Measurements from ENCODE around the gene TUBGCP6.

DNA sequence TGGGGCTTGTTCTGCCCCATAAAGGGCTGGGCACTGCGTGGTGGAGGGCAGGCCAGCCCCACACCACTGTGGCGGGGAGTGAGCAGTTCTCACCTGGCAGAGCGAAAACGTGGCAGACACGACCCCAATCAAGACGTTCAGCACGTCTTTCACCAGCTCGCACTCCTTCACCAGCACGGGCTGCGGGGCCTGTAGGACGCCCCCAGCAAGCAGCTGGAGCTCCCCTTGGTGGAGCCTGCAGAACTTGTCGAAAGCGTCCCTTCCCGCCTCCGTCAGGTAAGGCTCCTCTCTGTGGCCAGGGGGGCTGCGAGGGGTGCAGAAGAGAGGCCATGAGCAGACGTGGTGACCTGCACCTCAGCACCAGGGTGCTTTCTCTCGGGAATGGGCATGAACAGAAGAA is 11.6 kb downstream of the TUBGCP6 start:
- TF ChIP-seq POLR2A (IDR thresholded peaks at IDR 0.05): no peak
- TF ChIP-seq, protein P1, sequence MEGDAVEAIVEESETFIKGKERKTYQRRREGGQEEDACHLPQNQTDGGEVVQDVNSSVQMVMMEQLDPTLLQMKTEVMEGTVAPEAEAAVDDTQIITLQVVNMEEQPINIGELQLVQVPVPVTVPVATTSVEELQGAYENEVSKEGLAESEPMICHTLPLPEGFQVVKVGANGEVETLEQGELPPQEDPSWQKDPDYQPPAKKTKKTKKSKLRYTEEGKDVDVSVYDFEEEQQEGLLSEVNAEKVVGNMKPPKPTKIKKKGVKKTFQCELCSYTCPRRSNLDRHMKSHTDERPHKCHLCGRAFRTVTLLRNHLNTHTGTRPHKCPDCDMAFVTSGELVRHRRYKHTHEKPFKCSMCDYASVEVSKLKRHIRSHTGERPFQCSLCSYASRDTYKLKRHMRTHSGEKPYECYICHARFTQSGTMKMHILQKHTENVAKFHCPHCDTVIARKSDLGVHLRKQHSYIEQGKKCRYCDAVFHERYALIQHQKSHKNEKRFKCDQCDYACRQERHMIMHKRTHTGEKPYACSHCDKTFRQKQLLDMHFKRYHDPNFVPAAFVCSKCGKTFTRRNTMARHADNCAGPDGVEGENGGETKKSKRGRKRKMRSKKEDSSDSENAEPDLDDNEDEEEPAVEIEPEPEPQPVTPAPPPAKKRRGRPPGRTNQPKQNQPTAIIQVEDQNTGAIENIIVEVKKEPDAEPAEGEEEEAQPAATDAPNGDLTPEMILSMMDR (IDR thresholded peaks at IDR 0.05): no peak

All from prostate gland (tissue), 2 donors.